ENCODE results near the gene GP2.
"Not testable (repeated sequence)": the region's sequence is repeated elsewhere in the genome, so short reads cannot be mapped to it uniquely, and the experiment has no call there.

Gene GP2

DNA sequence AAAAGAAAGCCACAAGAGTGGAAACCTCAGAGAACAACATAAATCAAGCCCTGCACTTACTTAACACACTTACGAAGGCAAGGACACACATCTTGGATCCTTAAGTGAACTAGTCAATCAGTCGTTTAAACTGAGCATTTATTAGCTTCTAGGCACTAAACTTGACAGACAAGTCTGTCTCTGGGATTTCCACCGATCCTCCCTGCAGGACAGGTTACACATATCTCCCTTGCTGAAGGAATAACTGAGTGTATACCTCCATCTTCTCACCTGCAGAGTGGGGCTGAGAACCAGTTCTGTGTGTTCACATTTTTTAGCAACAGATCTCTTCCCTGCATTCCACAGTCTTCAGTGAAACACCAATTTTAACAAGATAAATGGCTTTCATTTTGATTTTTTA is 8.9 kb downstream of the GP2 start:
- no peak for TF ChIP-seq ZFX (IDR thresholded peaks at IDR 0.05; ENCODE audit: borderline replicate concordance)
- TF ChIP-seq, protein P1, sequence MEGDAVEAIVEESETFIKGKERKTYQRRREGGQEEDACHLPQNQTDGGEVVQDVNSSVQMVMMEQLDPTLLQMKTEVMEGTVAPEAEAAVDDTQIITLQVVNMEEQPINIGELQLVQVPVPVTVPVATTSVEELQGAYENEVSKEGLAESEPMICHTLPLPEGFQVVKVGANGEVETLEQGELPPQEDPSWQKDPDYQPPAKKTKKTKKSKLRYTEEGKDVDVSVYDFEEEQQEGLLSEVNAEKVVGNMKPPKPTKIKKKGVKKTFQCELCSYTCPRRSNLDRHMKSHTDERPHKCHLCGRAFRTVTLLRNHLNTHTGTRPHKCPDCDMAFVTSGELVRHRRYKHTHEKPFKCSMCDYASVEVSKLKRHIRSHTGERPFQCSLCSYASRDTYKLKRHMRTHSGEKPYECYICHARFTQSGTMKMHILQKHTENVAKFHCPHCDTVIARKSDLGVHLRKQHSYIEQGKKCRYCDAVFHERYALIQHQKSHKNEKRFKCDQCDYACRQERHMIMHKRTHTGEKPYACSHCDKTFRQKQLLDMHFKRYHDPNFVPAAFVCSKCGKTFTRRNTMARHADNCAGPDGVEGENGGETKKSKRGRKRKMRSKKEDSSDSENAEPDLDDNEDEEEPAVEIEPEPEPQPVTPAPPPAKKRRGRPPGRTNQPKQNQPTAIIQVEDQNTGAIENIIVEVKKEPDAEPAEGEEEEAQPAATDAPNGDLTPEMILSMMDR (IDR thresholded peaks at IDR 0.05): no peak
- no peak overlapping the region for H3K27ac ChIP-seq

DNA sequence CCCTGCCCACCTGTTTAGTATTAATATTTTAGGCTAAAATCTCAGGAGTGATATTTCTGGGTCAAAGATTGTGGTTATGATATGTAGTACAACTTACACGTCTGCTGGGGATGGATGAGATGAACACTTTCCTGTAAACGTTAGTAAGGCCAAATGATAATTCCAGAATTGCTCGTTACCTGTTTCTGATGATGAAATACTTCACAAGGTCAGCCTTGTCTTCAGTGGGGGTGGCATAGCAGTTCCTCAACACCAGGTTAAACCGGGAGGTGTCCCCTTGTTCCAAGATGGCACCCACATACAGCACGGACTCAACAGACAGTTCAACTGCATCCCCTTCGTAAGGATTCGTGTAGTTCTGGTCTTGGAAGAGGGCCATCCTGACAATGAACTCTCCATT is 9.3 kb downstream of the GP2 start:
- no peak for TF ChIP-seq ZFX (IDR thresholded peaks at IDR 0.05; ENCODE audit: borderline replicate concordance)
- TF ChIP-seq, protein P1 (IDR thresholded peaks at IDR 0.05): no peak
- no peak overlapping the region for H3K27ac ChIP-seq

DNA sequence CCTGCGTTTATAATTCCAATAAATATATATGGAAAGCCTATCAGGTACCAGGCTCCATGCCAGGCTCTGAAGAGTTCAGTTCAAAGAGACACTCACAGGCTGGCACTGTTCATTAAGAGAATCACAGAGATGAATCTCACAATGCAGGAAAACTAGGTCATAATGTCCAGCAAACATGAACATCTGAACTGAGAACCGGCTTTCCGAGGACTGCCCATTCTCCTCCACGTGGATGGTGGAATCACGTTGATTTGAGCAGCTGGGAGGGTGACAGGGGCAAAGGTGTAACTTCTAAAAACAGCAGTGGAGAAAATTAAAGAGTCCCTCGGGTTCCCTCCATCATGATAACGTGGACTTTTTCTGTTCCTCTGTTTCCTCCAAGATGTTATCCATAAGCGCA is 10.2 kb downstream of the GP2 start:
- no peak for TF ChIP-seq ZFX (IDR thresholded peaks at IDR 0.05; ENCODE audit: borderline replicate concordance)
- TF ChIP-seq, protein P1 (IDR thresholded peaks at IDR 0.05): no peak

DNA sequence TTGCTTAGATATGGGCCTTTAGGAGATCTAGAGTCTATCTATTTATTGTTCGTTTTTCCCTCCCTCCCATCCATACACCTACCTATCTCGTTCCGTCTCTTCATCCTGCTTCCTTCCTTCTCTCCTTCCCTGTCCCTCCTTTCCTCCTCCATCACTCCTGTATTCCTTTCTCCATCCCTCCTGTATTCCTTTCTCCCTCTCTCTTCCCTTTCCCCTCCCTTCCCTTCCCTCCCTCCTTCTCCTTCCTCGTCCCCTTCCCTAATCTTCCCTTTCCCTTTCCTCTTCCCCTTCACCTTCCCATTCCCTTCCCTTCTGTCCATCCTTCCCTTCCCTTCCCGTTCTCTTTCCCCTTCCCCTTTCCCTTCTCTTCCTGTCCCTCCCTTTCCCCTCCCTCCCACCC is 10.6 kb downstream of the GP2 start:
- TF ChIP-seq, protein P1 (IDR thresholded peaks at IDR 0.05): no peak
- no peak for TF ChIP-seq ZFX (IDR thresholded peaks at IDR 0.05; ENCODE audit: borderline replicate concordance)
- no peak overlapping the region for H3K27ac ChIP-seq

More for the DNA sequence above, 10.2 kb downstream of the GP2 start:
- no peak overlapping the region for H3K27ac ChIP-seq

DNA sequence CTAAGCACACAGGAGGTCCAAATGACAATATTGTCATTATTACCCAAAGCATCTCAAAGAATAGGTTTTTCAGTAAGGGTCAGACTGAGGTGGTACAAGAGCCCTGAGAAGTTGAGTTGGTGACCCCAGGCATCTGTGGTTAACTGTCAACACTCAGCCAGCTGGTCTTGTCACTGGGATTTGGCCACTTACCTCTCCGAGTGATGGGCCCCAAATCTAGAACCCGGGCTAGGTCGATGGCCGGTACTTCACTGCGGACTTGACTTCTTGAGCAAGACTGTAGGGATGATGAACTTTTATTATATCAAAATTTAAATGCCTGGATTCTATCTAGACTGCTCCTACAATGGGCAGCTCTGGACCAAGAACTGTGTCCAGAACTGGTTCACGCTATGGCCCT is 11.5 kb downstream of the GP2 start:
- no peak overlapping the region for H3K27ac ChIP-seq
- TF ChIP-seq, protein P1 (IDR thresholded peaks at IDR 0.05): no peak
- TF ChIP-seq ZFX (IDR thresholded peaks at IDR 0.05; ENCODE audit: borderline replicate concordance): no peak

DNA sequence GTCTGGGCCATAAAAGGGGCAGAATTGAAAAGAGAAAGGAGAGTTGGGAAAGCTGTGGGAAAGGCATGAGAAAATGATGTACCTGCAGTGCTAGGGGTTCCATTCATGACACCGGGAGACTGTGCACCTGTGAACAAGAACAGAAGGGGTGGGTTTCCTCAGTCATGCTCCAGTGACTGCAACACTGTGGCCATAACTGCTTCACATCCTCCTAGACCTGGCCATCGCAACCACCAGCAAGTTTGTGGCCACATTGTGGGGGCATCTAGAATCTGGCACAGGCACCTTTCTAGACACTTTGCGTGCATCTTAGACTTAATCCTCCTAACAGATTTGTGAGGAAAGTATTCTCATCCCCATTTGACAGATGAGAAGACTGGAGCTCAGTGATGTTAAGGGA is 12.7 kb downstream of the GP2 start:
- TF ChIP-seq, protein P1 (IDR thresholded peaks at IDR 0.05): no peak
- no peak for TF ChIP-seq ZFX (IDR thresholded peaks at IDR 0.05; ENCODE audit: borderline replicate concordance)
- H3K27ac ChIP-seq: no peak overlapping the region

DNA sequence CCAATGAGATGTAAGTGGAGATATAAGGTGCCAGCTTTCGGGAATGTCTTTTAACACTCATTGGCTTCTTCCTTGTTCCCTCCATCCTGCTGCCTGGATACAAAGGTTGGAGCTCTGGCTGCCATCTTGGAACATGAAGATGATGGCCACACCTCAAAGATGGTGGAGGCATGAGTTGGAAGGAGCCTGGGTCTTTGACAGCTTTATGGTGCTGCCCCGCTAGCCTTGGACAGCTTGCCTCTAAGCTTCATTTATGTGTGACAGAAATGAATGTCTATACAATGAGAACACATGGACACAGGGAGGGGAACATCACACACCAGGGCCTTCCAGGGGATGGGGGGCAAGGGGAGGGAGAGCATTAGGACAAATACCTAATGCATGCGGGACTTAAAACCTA is 13.6 kb downstream of the GP2 start:
- H3K27ac ChIP-seq: no peak overlapping the region
- TF ChIP-seq, protein P1 (IDR thresholded peaks at IDR 0.05): no peak
- TF ChIP-seq ZFX (IDR thresholded peaks at IDR 0.05; ENCODE audit: borderline replicate concordance): no peak

DNA sequence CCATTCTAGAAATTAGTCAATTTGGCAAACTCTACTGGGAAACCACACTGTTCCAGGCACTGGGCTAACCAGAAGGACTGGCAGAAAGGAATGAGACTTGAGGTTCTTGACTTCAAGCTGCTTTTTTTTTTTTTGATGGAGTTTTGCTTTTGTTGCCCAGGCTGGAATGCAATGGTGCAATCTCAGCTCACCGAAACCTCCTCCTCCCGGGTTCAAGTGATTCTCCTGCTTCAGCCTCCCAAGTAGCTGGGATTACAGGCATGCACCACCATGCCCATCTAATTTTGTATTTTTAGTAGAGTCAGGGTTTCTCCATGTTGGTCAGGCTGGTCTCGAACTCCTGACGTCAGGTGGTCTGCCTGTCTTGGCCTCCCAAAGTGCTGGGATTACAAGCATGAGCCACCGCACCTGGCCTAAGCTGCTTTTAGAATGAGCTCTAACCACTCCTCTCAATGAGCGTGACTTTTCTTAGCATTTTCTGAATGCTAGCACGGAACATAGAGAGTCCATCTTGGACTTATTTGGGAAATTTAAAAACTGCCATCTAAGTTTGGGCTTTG is 14.7 kb downstream of the GP2 start:
- H3K27ac ChIP-seq: not testable (repeated sequence)

All from 22Rv1 (cell line).